ENCODE data around the gene SLC22A14. TPM values are rescaled to one million over a fixed set of nuclear protein-coding genes. Genes with fewer than 3 reads are reported as not detected.

The SLC22A14 gene
- total RNA-seq, 2 donors from 2014 or later, result 0.14 to 0.21 TPM

- ATAC-seq (replicated peaks in 1 of 2) (no peak), DNase-seq (no peak)
- no peaks in the 10 kb centered on the region for H3K27me3 Mint-ChIP-seq (ENCODE audit: low read depth)
- H3K9me3 Mint-ChIP-seq, result no peaks in the 10 kb centered on the region
- no peak overlapping the region for H3K4me3 Mint-ChIP-seq
- H3K27ac Mint-ChIP-seq, result no peak overlapping the region
- peaks cover 41% of the 10 kb centered on the region for H3K4me1 Mint-ChIP-seq (ENCODE audit: low read depth)
- H3K36me3 Mint-ChIP-seq (ENCODE audit: insufficient read depth in 2 of 2), result peaks cover 0 to 2% of the 10 kb centered on the region in 2 donors
These were observed 21.6 kb upstream of the SLC22A14 start for GRCh38 chr3:38260474-38260873.

- Mint-ChIP-seq H3K27ac (no peak overlapping the region), H3K36me3 (ENCODE audit: insufficient read depth in 2 of 2) (peaks cover 0 to 2% of the 10 kb centered on the region in 2 donors), H3K4me1 (ENCODE audit: low read depth) (peaks cover 26% of the 10 kb centered on the region), H3K9me3 (no peaks in the 10 kb centered on the region), H3K4me3 (no peak overlapping the region), H3K27me3 (ENCODE audit: low read depth) (no peaks in the 10 kb centered on the region)
- DNase-seq, result no peak
- ATAC-seq (replicated peaks in 1 of 2), result peak in 1 of 2 donors; percentile 17
These were observed 17.7 kb upstream of the SLC22A14 start for GRCh38 chr3:38264353-38264771.

- Mint-ChIP-seq H3K4me3 (no peak overlapping the region), H3K4me1 (ENCODE audit: low read depth) (peaks cover 21% of the 10 kb centered on the region), H3K36me3 (ENCODE audit: insufficient read depth in 2 of 2) (peaks cover 0 to 2% of the 10 kb centered on the region in 2 donors), H3K27ac (no peak overlapping the region), H3K9me3 (no peaks in the 10 kb centered on the region), H3K27me3 (ENCODE audit: low read depth) (no peaks in the 10 kb centered on the region)
- DNase-seq (no peak), ATAC-seq (replicated peaks in 1 of 2) (no peak)
These were observed 17.3 kb upstream of the SLC22A14 start for GRCh38 chr3:38264779-38265178.

DNA sequence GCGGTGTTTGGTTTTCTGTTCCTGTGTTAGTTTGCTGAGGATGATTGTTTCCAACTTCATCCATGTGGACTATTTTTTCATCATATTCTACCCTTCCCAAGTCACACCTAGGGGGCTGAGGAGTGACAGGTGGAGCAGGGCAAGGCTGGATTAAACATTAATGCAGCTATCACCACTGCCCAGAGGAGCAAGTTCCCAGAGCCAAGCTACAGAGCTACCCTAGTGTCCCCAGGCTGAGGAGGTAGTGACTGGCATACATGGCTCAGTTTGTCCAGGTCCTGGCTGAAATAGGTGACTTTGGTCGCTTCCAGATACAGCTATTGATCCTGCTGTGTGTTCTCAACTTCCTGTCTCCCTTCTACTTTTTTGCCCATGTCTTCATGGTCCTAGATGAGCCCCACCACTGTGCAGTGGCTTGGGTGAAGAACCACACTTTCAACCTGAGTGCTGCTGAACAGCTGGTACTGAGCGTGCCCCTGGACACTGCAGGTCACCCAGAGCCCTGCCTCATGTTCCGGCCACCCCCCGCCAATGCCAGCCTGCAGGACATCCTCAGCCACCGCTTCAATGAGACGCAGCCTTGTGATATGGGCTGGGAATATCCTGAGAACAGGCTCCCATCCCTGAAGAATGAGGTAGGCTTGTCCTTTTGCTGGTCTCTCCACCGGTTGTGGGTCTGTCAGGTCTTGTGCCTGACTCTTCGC lies 16.3 kb upstream of the SLC22A14 start, which contains the start of gene SLC22A13:
SLC22A13 (plus strand) TSS at position 209 of the 704 bp plus-strand sequence; CDS start at position 258, 49 bp downstream.
- no peak for DNase-seq
- Mint-ChIP-seq H3K4me3 (no peak within 1 kb of the TSS), H3K27me3 (ENCODE audit: low read depth) (no peaks in the 10 kb centered on the region), H3K4me1 (ENCODE audit: low read depth) (peaks cover 16% of the 10 kb centered on the region), H3K9me3 (no peaks in the 10 kb centered on the region), H3K36me3 (ENCODE audit: insufficient read depth in 2 of 2) (peaks cover under 1 to 2% of the 10 kb centered on the region in 2 donors), H3K27ac (no peak within 1 kb of the TSS)
- ATAC-seq (replicated peaks in 1 of 2), result no peak

- Mint-ChIP-seq H3K9me3 (no peaks in the 10 kb centered on the region), H3K4me3 (no peak overlapping the region), H3K27me3 (ENCODE audit: low read depth) (no peaks in the 10 kb centered on the region), H3K4me1 (ENCODE audit: low read depth) (peaks cover 16% of the 10 kb centered on the region), H3K27ac (no peak overlapping the region), H3K36me3 (ENCODE audit: insufficient read depth in 2 of 2) (peaks cover 1 to 2% of the 10 kb centered on the region in 2 donors)
- DNase-seq (no peak), ATAC-seq (replicated peaks in 1 of 2) (no peak)
These were observed 15.3 kb upstream of the SLC22A14 start for GRCh38 chr3:38266810-38267209.

DNA sequence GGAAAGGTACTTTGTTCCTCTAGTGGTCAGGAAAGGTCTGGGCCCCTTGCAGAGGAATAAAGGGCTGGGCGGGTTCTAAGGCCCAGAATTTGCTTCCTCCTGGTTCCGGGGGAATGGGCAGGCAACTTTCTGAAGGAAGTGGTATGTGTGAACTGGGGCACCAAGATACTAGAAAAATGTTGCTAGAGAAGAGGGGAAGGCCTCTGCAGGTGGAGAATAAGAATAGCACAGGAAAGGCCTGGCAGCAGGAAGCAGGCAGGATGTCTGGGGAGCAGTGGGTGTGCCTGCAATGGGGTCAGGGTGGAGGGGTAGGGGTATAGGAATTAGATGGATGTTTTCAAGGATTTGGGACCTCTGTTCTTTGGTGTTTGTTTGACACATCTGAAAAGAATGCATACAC lies 14.4 kb upstream of the SLC22A14 start:
- H3K4me3 Mint-ChIP-seq, result no peak overlapping the region
- DNase-seq, result no peak
- no peak overlapping the region for H3K27ac Mint-ChIP-seq
- no peak for ATAC-seq (replicated peaks in 1 of 2)
- no peaks in the 10 kb centered on the region for H3K9me3 Mint-ChIP-seq
- H3K4me1 Mint-ChIP-seq (ENCODE audit: low read depth), result peaks cover 16% of the 10 kb centered on the region
- peaks cover 0 to 1% of the 10 kb centered on the region in 2 donors for H3K36me3 Mint-ChIP-seq (ENCODE audit: insufficient read depth in 2 of 2)
- no peaks in the 10 kb centered on the region for H3K27me3 Mint-ChIP-seq (ENCODE audit: low read depth)

GRCh38 chr3:38268087-38268486 lies 14.0 kb upstream of the SLC22A14 start:
- peaks cover 0 to 1% of the 10 kb centered on the region in 2 donors for H3K36me3 Mint-ChIP-seq (ENCODE audit: insufficient read depth in 2 of 2)
- H3K4me3 Mint-ChIP-seq, result no peak overlapping the region
- no peaks in the 10 kb centered on the region for H3K9me3 Mint-ChIP-seq
- ATAC-seq (replicated peaks in 1 of 2), result no peak
- DNase-seq, result no peak
- no peaks in the 10 kb centered on the region for H3K27me3 Mint-ChIP-seq (ENCODE audit: low read depth)
- H3K4me1 Mint-ChIP-seq (ENCODE audit: low read depth), result peaks cover 16% of the 10 kb centered on the region
- H3K27ac Mint-ChIP-seq, result no peak overlapping the region

DNA sequence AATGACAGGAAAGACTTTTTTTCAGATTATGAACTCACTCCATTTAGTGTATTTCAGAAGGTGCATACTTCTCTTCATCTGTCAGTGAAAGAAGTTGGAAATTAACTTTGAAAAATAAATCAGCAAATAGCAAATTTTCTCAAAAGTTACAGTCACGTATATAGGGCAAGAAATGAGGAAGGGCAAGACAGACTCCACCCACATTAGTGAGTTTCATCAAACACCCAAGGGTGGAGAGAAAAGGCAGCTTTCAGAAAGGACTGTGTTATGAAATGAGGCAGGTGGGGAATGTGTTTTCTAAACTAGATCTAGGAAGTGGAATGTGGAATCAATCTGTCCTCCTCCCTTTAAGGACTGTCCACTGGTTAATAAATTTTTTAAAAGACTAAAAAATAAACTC lies 13.6 kb upstream of the SLC22A14 start:
- DNase-seq, result no peak
- Mint-ChIP-seq H3K27ac (no peak overlapping the region), H3K9me3 (no peaks in the 10 kb centered on the region), H3K4me1 (ENCODE audit: low read depth) (peaks cover 13% of the 10 kb centered on the region), H3K4me3 (no peak overlapping the region), H3K36me3 (ENCODE audit: insufficient read depth in 2 of 2) (peaks cover 0 to 1% of the 10 kb centered on the region in 2 donors), H3K27me3 (ENCODE audit: low read depth) (no peaks in the 10 kb centered on the region)
- no peak for ATAC-seq (replicated peaks in 1 of 2)

DNA sequence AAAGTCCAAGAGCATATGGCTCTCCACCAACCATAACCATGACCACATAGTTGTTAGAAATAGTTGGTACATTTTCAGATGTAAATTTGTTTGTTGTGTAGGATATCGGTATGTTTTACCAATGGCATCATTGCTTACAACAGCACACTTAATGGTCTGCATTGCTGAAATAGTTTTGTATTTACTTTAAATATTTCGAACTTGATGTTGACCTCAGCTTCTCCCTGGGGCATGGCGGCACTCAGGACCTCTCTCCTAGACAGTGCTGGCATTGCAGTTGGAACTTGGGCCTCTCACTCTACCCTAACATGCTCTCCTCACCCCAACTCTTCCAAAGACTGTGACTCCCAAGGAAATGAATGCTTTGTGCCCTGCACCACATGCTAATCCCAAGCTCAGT lies 11.5 kb upstream of the SLC22A14 start:
- peaks cover 12% of the 10 kb centered on the region for H3K4me1 Mint-ChIP-seq (ENCODE audit: low read depth)
- H3K9me3 Mint-ChIP-seq, result no peaks in the 10 kb centered on the region
- H3K27ac Mint-ChIP-seq, result no peak overlapping the region
- peaks cover 0 to 1% of the 10 kb centered on the region in 2 donors for H3K36me3 Mint-ChIP-seq (ENCODE audit: insufficient read depth in 2 of 2)
- H3K4me3 Mint-ChIP-seq, result no peak overlapping the region
- no peaks in the 10 kb centered on the region for H3K27me3 Mint-ChIP-seq (ENCODE audit: low read depth)
- DNase-seq (no peak), ATAC-seq (replicated peaks in 1 of 2) (no peak)

- Mint-ChIP-seq H3K4me1 (ENCODE audit: low read depth) (peaks cover 12% of the 10 kb centered on the region), H3K9me3 (no peaks in the 10 kb centered on the region), H3K27me3 (ENCODE audit: low read depth) (no peaks in the 10 kb centered on the region), H3K27ac (no peak overlapping the region), H3K4me3 (no peak overlapping the region), H3K36me3 (ENCODE audit: insufficient read depth in 2 of 2) (peaks cover 0 to 1% of the 10 kb centered on the region in 2 donors)
- no peak for ATAC-seq (replicated peaks in 1 of 2)
- DNase-seq, result no peak
These were observed 10.5 kb upstream of the SLC22A14 start for GRCh38 chr3:38271553-38271952.

DNA sequence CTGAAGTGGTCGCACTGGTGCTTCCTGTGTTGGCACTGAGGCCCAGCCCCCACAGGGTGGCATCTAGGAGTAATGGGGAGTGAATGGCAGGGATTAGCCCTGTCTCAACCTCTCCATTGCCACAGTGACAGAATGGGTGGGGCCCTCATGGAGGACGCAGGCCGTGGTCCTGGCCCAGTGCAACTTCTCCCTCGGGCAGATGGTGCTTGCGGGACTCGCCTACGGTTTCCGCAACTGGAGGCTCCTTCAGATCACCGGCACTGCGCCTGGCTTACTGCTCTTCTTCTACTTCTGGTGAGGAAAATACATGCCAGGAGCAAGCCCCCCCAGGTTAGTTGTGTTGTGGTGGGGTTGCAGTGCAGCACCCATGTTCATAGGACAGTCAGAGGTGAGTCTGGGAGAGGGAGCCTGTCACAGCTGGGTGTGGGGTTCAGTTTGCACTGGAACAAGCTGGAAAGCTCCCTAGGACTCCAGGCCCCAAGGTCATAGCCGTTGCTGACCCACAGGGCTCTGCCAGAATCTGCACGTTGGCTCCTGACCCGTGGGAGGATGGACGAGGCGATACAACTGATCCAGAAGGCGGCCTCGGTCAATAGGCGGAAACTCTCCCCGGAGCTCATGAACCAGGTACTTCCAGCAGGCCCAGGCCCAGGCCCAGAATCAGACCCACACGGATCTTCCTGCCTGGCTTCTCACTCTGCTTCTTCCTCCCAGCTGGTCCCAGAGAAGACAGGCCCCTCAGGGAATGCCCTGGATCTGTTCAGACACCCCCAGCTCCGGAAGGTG lies 7.0 kb upstream of the SLC22A14 start:
- Mint-ChIP-seq H3K4me1 (ENCODE audit: low read depth) (no peaks in the 10 kb centered on the region), H3K9me3 (no peaks in the 10 kb centered on the region), H3K4me3 (no peak overlapping the region), H3K27me3 (ENCODE audit: low read depth) (no peaks in the 10 kb centered on the region), H3K36me3 (ENCODE audit: insufficient read depth in 2 of 2) (peaks cover 0 to 1% of the 10 kb centered on the region in 2 donors), H3K27ac (no peak overlapping the region)
- ATAC-seq (replicated peaks in 1 of 2) (no peak), DNase-seq (no peak)

DNA sequence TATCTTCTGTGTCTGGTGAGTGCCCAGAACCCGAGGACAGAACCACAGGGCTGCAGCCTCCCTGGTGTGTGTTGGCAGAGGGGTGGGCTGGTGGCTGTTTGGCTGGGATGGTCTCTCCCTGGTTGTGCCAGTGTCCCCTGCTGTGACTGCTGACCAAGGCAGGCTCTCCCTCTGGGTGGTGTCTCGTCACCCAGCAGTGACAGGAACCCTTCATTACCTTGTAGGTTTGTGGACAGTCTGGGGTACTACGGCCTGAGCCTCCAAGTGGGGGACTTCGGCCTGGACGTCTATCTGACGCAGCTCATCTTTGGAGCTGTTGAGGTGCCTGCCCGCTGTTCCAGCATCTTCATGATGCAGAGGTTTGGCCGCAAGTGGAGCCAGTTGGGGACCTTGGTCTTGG lies 6.4 kb upstream of the SLC22A14 start:
- ATAC-seq (replicated peaks in 1 of 2) (no peak), DNase-seq (no peak)
- H3K9me3 Mint-ChIP-seq, result no peaks in the 10 kb centered on the region
- no peaks in the 10 kb centered on the region for H3K4me1 Mint-ChIP-seq (ENCODE audit: low read depth)
- H3K27me3 Mint-ChIP-seq (ENCODE audit: low read depth), result no peaks in the 10 kb centered on the region
- no peak overlapping the region for H3K27ac Mint-ChIP-seq
- no peak overlapping the region for H3K4me3 Mint-ChIP-seq
- peaks cover 0 to 1% of the 10 kb centered on the region in 2 donors for H3K36me3 Mint-ChIP-seq (ENCODE audit: insufficient read depth in 2 of 2)

- no peaks in the 10 kb centered on the region for H3K4me1 Mint-ChIP-seq (ENCODE audit: low read depth)
- no peaks in the 10 kb centered on the region for H3K36me3 Mint-ChIP-seq (ENCODE audit: insufficient read depth in 2 of 2)
- H3K9me3 Mint-ChIP-seq, result no peaks in the 10 kb centered on the region
- no peak overlapping the region for H3K27ac Mint-ChIP-seq
- no peaks in the 10 kb centered on the region for H3K27me3 Mint-ChIP-seq (ENCODE audit: low read depth)
- DNase-seq (no peak), ATAC-seq (replicated peaks in 1 of 2) (no peak)
- H3K4me3 Mint-ChIP-seq, result no peak overlapping the region
These were observed 5.8 kb upstream of the SLC22A14 start for GRCh38 chr3:38276081-38276916.

All from activated T-cell treated with anti-CD3 and anti-CD28 coated beads, Interleukin-2, amount 50 U/mL, for 72 hours (primary cell).